Measurements from ENCODE around the gene USP35. TPM values are rescaled to one million over a fixed set of nuclear protein-coding genes. Genes with fewer than 3 reads are reported as not detected.

Gene USP35
- total RNA-seq, 2 donors from 2014 or later = 8.6 to 11.2 TPM

- Mint-ChIP-seq H3K4me3 (no peak overlapping the region), H3K4me1 (peaks cover 21% of the 10 kb centered on the region), H3K27ac (no peak overlapping the region), H3K36me3 (ENCODE audit: low read depth) (peaks cover 23% of the 10 kb centered on the region), H3K9me3 (no peaks in the 10 kb centered on the region), H3K27me3 (ENCODE audit: insufficient read depth) (no peaks in the 10 kb centered on the region)
- no peak for DNase-seq
- H3K27ac ChIP-seq (ENCODE audit: low read depth, low read length) = no peak overlapping the region
- H3K4me1 ChIP-seq (ENCODE audit: control insufficient read depth, insufficient read depth, low read length) = peaks cover 14% of the 10 kb centered on the region
- H3K4me3 ChIP-seq (ENCODE audit: low read length) = no peak overlapping the region
- no peak overlapping the region for H3K9ac ChIP-seq (ENCODE audit: extremely low read depth, low read length, poor library complexity, severe bottlenecking)
- WGBS, 2 experiments (ENCODE audit: insufficient coverage in 1 of 2, insufficient read length in 1 of 2) = 97% methylated on average over 9 of the region's 10 CpGs
- peaks cover 12% of the 10 kb centered on the region for H3K36me3 ChIP-seq (ENCODE audit: control insufficient read depth, insufficient read depth, low read length)
- TF ChIP-seq, protein P1, sequence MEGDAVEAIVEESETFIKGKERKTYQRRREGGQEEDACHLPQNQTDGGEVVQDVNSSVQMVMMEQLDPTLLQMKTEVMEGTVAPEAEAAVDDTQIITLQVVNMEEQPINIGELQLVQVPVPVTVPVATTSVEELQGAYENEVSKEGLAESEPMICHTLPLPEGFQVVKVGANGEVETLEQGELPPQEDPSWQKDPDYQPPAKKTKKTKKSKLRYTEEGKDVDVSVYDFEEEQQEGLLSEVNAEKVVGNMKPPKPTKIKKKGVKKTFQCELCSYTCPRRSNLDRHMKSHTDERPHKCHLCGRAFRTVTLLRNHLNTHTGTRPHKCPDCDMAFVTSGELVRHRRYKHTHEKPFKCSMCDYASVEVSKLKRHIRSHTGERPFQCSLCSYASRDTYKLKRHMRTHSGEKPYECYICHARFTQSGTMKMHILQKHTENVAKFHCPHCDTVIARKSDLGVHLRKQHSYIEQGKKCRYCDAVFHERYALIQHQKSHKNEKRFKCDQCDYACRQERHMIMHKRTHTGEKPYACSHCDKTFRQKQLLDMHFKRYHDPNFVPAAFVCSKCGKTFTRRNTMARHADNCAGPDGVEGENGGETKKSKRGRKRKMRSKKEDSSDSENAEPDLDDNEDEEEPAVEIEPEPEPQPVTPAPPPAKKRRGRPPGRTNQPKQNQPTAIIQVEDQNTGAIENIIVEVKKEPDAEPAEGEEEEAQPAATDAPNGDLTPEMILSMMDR (conservative IDR thresholded peaks at IDR 0.05) = no peak
- no peaks in the 10 kb centered on the region for H3K27me3 ChIP-seq (ENCODE audit: control insufficient read depth, insufficient read depth, low read length, poor library complexity, severe bottlenecking)
- H3K9me3 ChIP-seq (ENCODE audit: control insufficient read depth, low read length) = no peaks in the 10 kb centered on the region
These were observed 14.5 kb downstream of the USP35 start for GRCh38 chr11:78203184-78203583.

DNA sequence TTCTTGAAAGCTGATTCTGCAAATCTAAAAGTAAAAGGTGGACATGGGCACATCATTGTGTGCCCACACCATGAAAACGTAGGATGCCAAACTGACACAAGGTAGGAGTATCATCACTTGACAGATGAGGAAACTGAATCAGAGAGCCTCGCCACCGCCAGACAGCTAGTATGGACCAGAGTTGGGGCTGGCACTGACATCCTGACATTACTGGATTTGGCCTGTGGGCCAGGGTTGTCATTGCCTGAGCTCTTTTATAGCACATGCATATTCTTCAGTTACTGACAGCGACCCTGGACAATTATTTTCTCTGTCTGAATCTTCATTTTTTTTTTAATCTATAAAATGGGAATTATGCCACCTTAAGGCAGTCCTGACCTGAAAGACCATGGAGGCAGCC lies 16.5 kb downstream of the USP35 start:
- Mint-ChIP-seq H3K4me1 (peaks cover 24% of the 10 kb centered on the region), H3K9me3 (no peaks in the 10 kb centered on the region), H3K27me3 (ENCODE audit: insufficient read depth) (no peaks in the 10 kb centered on the region), H3K27ac (no peak overlapping the region), H3K4me3 (no peak overlapping the region), H3K36me3 (ENCODE audit: low read depth) (peaks cover 29% of the 10 kb centered on the region)
- TF ChIP-seq, protein P1 (conservative IDR thresholded peaks at IDR 0.05) = no peak
- no peak overlapping the region for H3K4me3 ChIP-seq (ENCODE audit: low read length)
- peaks cover 20% of the 10 kb centered on the region for H3K4me1 ChIP-seq (ENCODE audit: control insufficient read depth, insufficient read depth, low read length)
- peaks cover 10% of the 10 kb centered on the region for H3K36me3 ChIP-seq (ENCODE audit: control insufficient read depth, insufficient read depth, low read length)
- DNase-seq = no peak
- no peak overlapping the region for H3K27ac ChIP-seq (ENCODE audit: low read depth, low read length)
- no peaks in the 10 kb centered on the region for H3K9me3 ChIP-seq (ENCODE audit: control insufficient read depth, low read length)
- no peak overlapping the region for H3K9ac ChIP-seq (ENCODE audit: extremely low read depth, low read length, poor library complexity, severe bottlenecking)
- H3K27me3 ChIP-seq (ENCODE audit: control insufficient read depth, insufficient read depth, low read length, poor library complexity, severe bottlenecking) = no peaks in the 10 kb centered on the region
- 95 to 98% methylated on average over 3 to 4 of the region's 4 CpGs for WGBS, 2 experiments (ENCODE audit: insufficient coverage in 1 of 2, insufficient read length in 1 of 2)

- H3K4me3 ChIP-seq (ENCODE audit: low read length) = no peak overlapping the region
- H3K27ac ChIP-seq (ENCODE audit: low read depth, low read length) = no peak overlapping the region
- H3K27me3 Mint-ChIP-seq (ENCODE audit: insufficient read depth) = no peaks in the 10 kb centered on the region
- H3K9ac ChIP-seq (ENCODE audit: extremely low read depth, low read length, poor library complexity, severe bottlenecking) = no peak overlapping the region
- peaks cover 24% of the 10 kb centered on the region for H3K4me1 Mint-ChIP-seq
- H3K36me3 ChIP-seq (ENCODE audit: control insufficient read depth, insufficient read depth, low read length) = peaks cover 14% of the 10 kb centered on the region
- DNase-seq = no peak
- TF ChIP-seq, protein P1 (conservative IDR thresholded peaks at IDR 0.05) = no peak
- no peaks in the 10 kb centered on the region for H3K27me3 ChIP-seq (ENCODE audit: control insufficient read depth, insufficient read depth, low read length, poor library complexity, severe bottlenecking)
- H3K36me3 Mint-ChIP-seq (ENCODE audit: low read depth) = peaks cover 34% of the 10 kb centered on the region
- no peaks in the 10 kb centered on the region for H3K9me3 Mint-ChIP-seq
- H3K27ac Mint-ChIP-seq = no peak overlapping the region
- H3K4me3 Mint-ChIP-seq = no peak overlapping the region
- peaks cover 20% of the 10 kb centered on the region for H3K4me1 ChIP-seq (ENCODE audit: control insufficient read depth, insufficient read depth, low read length)
- 94 to 97% methylated on average over 6 to 7 of the region's 7 CpGs for WGBS, 2 experiments (ENCODE audit: insufficient coverage in 1 of 2, insufficient read length in 1 of 2)
- no peaks in the 10 kb centered on the region for H3K9me3 ChIP-seq (ENCODE audit: control insufficient read depth, low read length)
These were observed 17.0 kb downstream of the USP35 start for GRCh38 chr11:78205691-78206090.
